Ovary (tissue), 9 donors: Measurements from ENCODE around the gene TNIP1. TPM values are rescaled to one million over a fixed set of nuclear protein-coding genes. Genes with fewer than 3 reads are reported as not detected.

Experiments
- DNase-seq, 5 donors: peaks; one replicate each; pipeline ENCODE4 v3.0.0-alpha.2; 2019 to 2020
- H3K27ac ChIP-seq, 2 donors: fragments of 200-600 bp; one replicate each; pipeline versions ENCODE4 v1.5.1 to v1.8.0; 2019 to 2022
- H3K27me3 ChIP-seq: fragments of 200-600 bp; one replicate; pipeline ENCODE4 v1.8.0; 2022
- H3K36me3 ChIP-seq: fragments of 200-600 bp; sonication (generic); one replicate; pipeline ENCODE4 v1.5.1; 2019
- H3K4me1 ChIP-seq: one replicate; pipeline ENCODE4 v1.8.1; 2013; ENCODE audit warnings: mild to moderate bottlenecking, moderate library complexity; ENCODE audit not compliant: insufficient read depth
- H3K4me3 ChIP-seq: fragments of 200-600 bp; sonication (generic); one replicate; pipeline ENCODE4 v1.5.1; 2017
- H3K9me3 ChIP-seq, 2 donors: fragments of 200-600 bp in 1 of 2; sonication (generic) in 1 of 2; one replicate each; pipeline versions ENCODE4 v1.5.1 to v1.8.1; 2013 to 2019; ENCODE audit warnings: mild to moderate bottlenecking in 1 of 2, moderate library complexity in 1 of 2
- EP300 ChIP-seq: sonication (generic); formaldehyde crosslinking; IDR thresholded peaks from one replicate; pipeline ENCODE4 v1.6.1; 2017; ENCODE audit warnings: antibody characterized with exemption
- POLR2A ChIP-seq: fragments of 450-650 bp; IDR thresholded peaks from one replicate; pipeline ENCODE4 v1.6.1; 2017; ENCODE audit warnings: antibody characterized with exemption, mild to moderate bottlenecking, moderate library complexity
- WGBS, 3 donors: extraction: QIAGEN DNeasy Blood & Tissue Kit in 1 of 3; methylation state at CpG; one replicate each; pipeline versions ENCODE4 v1.1.5 to v1.1.7; 2013 to 2017; 5-methylcytosine and 5-hydroxymethylcytosine counted together
- intact Hi-C, 4 donors: fragments of 100-400 bp; cut with DNase I; formaldehyde crosslinking; loops; one replicate each; pipeline versions ENCODE4 v1.11.0 to v1.15.1; 2022 to 2023
- polyA plus RNA-seq, 2 donors: library from polyadenylated mRNA; stranded (reverse); fragments of 200-250 nt in 1 of 2; fragments of 350-450 nt in 1 of 2; fragmentation: Illumina TruSeq in 1 of 2; extraction: RNeasy Lipid Tissue Mini Kit (QIAGEN cat#74804) in 1 of 2; gene quantifications; one replicate each; pipeline ENCODE4 v1.2.3, GENCODE V29; 2013 to 2014
- total RNA-seq, 7 donors: library from RNA; depleted of rRNA in 2 of 7; stranded (reverse); fragments of >200 nt in 2 of 7; fragmentation: NEBNext Ultra II Directional in 3 of 7; extraction: Animal tissue kit (Norgen Biotek cat#: 25700) in 3 of 7; gene quantifications; one replicate each; pipeline versions ENCODE4 v1.1.0 to v1.2.4, GENCODE V29; 2016 to 2023
- TF ChIP-seq, protein P1 (sequence below), 3 donors: fragments of 450-650 bp in 2 of 3; fragments of 200-600 bp in 1 of 3; IDR thresholded peaks; one replicate each; pipeline versions ENCODE4 v1.5.1 to v1.8.0; 2016 to 2022; ENCODE audit warnings: antibody characterized with exemption in 3 of 3, mild to moderate bottlenecking in 1 of 3
- donor health status: DM: no; HTN: no; CAD: no; lungs with moderate emphysema.
- donor health status: DM: no; HTN: no; CAD: no.
- donor health status: Bipolar disorder and iron deficiency.
- donor health status: DM: yes; HTN: yes; CAD: no.
- donor health status: DM: no; HTN: no; CAD: no.
- donor health status: DM: yes; HTN: yes; CAD: no.

The TNIP1 gene
- total and polyA plus RNA-seq, 9 donors: 39.4 to 89.7 (median 60.6) TPM

DNA sequence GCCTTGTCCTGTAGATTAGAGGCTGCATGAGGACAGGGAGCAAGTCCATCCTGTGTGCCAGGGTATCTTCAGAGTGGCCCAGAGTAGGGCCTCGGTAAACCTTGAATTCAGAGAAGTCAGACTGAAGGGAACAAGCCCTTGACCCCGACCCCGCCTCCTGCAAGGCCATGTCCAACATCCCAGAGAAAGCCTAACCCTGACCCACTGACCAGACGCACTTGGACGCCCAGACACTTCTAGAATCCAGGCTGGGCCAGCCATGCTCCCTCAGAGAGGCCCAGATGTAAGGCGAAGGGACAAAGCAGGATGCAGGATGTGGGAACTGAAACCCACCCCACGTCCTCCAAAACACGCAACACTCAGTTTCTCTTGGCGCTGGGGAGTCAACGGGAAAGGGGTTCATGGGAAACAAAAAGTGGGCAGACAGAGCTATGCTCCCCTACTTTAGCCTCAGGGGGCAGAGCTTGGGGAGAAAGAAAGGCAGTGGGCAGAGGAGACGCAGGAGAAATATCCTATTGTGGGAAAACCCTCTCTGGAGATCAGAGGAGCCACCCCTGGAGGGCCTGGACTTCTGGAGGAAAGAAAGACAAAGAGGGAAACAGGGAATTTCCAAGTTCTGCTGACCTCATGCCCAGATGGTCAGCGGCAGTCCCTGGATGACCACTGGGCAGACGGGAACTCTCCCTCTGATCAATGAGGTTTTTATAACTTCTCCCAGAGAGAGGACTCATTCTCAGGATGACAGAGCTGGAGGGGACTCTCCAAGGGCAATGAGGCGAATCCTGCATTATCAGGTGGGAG lies 13.0 kb downstream of the TNIP1 start:
- H3K27me3 ChIP-seq: no peaks in the 10 kb centered on the region
- WGBS, 3 donors: 84 to 91% (median 90%) methylated on average over 14 of the region's 14 CpGs
- intact Hi-C loops: loop anchor here in 1 of 4 donors (2.0 kb wide), 1 partner anchor 25 kb away; no protein-coding TSS in a partner anchor
- H3K27ac ChIP-seq: no peak overlapping the region
- no peak overlapping the region for H3K4me3 ChIP-seq
- H3K9me3 ChIP-seq: no peaks in the 10 kb centered on the region
- TF ChIP-seq POLR2A (no peak), EP300 (no peak)
- TF ChIP-seq, protein P1, sequence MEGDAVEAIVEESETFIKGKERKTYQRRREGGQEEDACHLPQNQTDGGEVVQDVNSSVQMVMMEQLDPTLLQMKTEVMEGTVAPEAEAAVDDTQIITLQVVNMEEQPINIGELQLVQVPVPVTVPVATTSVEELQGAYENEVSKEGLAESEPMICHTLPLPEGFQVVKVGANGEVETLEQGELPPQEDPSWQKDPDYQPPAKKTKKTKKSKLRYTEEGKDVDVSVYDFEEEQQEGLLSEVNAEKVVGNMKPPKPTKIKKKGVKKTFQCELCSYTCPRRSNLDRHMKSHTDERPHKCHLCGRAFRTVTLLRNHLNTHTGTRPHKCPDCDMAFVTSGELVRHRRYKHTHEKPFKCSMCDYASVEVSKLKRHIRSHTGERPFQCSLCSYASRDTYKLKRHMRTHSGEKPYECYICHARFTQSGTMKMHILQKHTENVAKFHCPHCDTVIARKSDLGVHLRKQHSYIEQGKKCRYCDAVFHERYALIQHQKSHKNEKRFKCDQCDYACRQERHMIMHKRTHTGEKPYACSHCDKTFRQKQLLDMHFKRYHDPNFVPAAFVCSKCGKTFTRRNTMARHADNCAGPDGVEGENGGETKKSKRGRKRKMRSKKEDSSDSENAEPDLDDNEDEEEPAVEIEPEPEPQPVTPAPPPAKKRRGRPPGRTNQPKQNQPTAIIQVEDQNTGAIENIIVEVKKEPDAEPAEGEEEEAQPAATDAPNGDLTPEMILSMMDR (IDR thresholded peaks at IDR 0.05): no peak
- H3K4me1 ChIP-seq: peaks cover 35% of the 10 kb centered on the region
- DNase-seq: no peak
- H3K36me3 ChIP-seq: no peaks in the 10 kb centered on the region

DNA sequence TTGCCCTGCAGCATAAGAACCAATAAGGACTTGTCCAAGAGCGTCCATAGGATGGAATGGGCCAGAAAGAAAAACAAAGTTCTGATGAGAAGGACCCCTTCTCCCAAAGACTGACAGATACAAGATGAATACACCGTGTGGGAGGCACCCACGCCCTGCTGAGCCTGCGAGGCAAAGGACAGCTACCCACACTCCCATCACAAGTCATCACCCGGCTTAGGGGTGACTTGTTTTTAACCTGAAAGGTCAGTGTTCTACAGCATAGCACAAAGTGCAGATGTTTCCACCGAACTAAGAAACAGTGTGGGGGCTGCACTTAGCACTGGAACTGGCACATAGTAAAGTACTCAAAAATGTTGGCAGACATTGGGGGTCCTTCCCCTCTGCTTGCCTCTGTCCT lies 13.9 kb downstream of the TNIP1 start:
- 73 to 79% (median 78%) methylated on average over 6 of the region's 6 CpGs for WGBS, 3 donors
- DNase-seq: no peak
- TF ChIP-seq, protein P1 (IDR thresholded peaks at IDR 0.05): no peak
- TF ChIP-seq EP300 (no peak), POLR2A (no peak)
- no peaks in the 10 kb centered on the region for H3K27me3 ChIP-seq
- H3K27ac ChIP-seq: no peak overlapping the region
- H3K4me3 ChIP-seq: no peak overlapping the region
- peaks cover 38% of the 10 kb centered on the region for H3K4me1 ChIP-seq
- no peaks in the 10 kb centered on the region for H3K9me3 ChIP-seq
- intact Hi-C loops: loop anchor here in 1 of 4 donors (2.0 kb wide), 1 partner anchor 26 kb away; no protein-coding TSS in a partner anchor
- H3K36me3 ChIP-seq: no peaks in the 10 kb centered on the region

DNA sequence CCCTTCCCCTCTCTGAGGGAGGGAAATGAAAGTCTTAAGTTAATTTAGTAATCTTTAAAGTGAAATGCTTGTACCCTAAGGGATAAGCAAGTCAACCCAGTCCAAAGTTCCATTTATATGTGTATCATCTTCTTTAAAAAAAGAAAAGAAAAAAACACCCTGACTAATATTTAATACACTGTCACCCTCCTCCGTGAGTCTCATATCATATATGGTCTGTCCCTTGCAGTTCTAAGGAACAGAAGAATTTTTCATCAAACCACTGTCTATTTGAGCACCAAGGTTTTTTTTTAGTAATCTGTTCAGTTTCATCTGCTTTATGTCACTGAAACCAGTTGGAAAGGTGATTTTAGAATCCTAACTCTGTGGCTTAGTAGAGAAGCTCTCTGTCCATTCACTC lies 15.2 kb downstream of the TNIP1 start:
- peaks cover 38% of the 10 kb centered on the region for H3K4me1 ChIP-seq

DNA sequence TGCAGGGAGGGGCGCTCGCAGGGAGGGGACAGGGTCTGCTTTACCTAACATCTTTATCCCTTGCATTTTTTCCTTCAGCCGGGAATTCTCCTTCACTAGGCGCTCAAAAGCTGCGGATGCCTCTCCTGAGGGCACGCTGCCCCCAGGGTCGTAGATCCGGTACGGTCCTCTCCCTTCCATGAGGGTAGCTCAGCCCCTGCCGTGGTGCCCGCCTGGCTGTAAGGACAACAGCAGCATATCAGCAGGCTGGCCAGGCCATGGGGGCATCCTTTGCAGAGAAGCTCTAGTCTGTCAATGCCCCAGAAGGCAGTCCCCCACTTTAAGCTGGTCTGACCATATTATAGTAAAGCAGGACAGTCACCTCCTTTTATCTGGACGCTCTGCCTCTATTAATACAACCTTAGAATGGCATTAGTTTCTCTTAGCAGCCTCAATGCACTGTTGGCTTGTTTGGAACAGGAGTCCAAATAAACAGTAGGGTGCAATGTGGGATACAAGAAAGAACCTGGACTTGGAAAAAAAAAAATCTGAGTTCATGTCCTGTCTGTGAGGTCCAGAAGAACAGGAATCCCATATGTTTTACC lies 15.8 kb downstream of the TNIP1 start:
- H3K27ac ChIP-seq: no peak overlapping the region
- intact Hi-C loops: no loop called here
- TF ChIP-seq, protein P1 (IDR thresholded peaks at IDR 0.05): no peak
- TF ChIP-seq EP300: no peak
- TF ChIP-seq POLR2A: no peak

More for the DNA sequence above, 15.2 kb downstream of the TNIP1 start:
- DNase-seq: no peak
- H3K27ac ChIP-seq: no peak overlapping the region
- TF ChIP-seq, protein P1 (IDR thresholded peaks at IDR 0.05): no peak
- no peak for TF ChIP-seq EP300
- H3K4me3 ChIP-seq: no peak overlapping the region
- H3K36me3 ChIP-seq: no peaks in the 10 kb centered on the region
- no peaks in the 10 kb centered on the region for H3K27me3 ChIP-seq
- H3K9me3 ChIP-seq: no peaks in the 10 kb centered on the region
- WGBS, 3 donors: 92 to 98% (median 95%) methylated on average over 1 of the region's 1 CpG
- intact Hi-C loops: loop anchor here in 1 of 4 donors (2.0 kb wide), 1 partner anchor 27 kb away; no protein-coding TSS in a partner anchor

More for the DNA sequence above, 15.8 kb downstream of the TNIP1 start:
- Histone ChIP-seq H3K9me3 (no peaks in the 10 kb centered on the region), H3K36me3 (no peaks in the 10 kb centered on the region), H3K27me3 (no peaks in the 10 kb centered on the region), H3K4me3 (no peak overlapping the region), H3K4me1 (peaks cover 36% of the 10 kb centered on the region)
- no peak for DNase-seq
- 94 to 97% (median 96%) methylated on average over 12 of the region's 12 CpGs for WGBS, 3 donors
